Neutrophil (primary cell): Measurements from ENCODE around the gene TNK1.

Experiments
- H3K27ac ChIP-seq: fragments of 200-600 bp; sonication (generic); 2 replicates; pipeline ENCODE4 v1.5.1; 2016; ENCODE audit warnings: mild to moderate bottlenecking, moderate library complexity
- H3K27me3 ChIP-seq: fragments of 200-600 bp; sonication (generic); 2 replicates; pipeline ENCODE4 v1.6.0; 2016; ENCODE audit warnings: mild to moderate bottlenecking
- H3K36me3 ChIP-seq: fragments of 200-600 bp; sonication (generic); 2 replicates; pipeline ENCODE4 v1.5.1; 2017
- H3K4me1 ChIP-seq, 2 experiments: fragments of 200-600 bp in 1 of 2; sonication (generic) in 1 of 2; 1 replicate in 1 of 2; 2 replicates in 1 of 2; pipeline versions ENCODE4 v1.5.1 to v1.6.1; 2013 to 2016; ENCODE audit warnings: low read depth in 1 of 2, low read length in 1 of 2, mild to moderate bottlenecking in 1 of 2, moderate library complexity in 1 of 2; ENCODE audit not compliant: control insufficient read depth in 1 of 2, insufficient read depth in 1 of 2
- H3K4me3 ChIP-seq, 2 experiments: fragments of 200-600 bp in 1 of 2; sonication (generic) in 1 of 2; 1 replicate in 1 of 2; 2 replicates in 1 of 2; pipeline ENCODE4 v1.5.1; 2013 to 2016; ENCODE audit warnings: low read depth in 1 of 2, low read length in 1 of 2, mild to moderate bottlenecking in 1 of 2, moderate library complexity in 1 of 2
- H3K9me3 ChIP-seq: fragments of 200-600 bp; sonication (generic); 2 replicates; pipeline ENCODE4 v1.5.1; 2016
- CTCF ChIP-seq: fragments of 200-600 bp; sonication (generic); IDR thresholded peaks from 2 replicates; pipeline ENCODE4 v1.5.1; 2016; ENCODE audit warnings: antibody characterized with exemption

The TNK1 gene

GRCh38 chr17:7383371-7383741, 2.5 kb downstream of the TNK1 start:
- Histone ChIP-seq H3K27me3 (peaks cover 78% of the 10 kb centered on the region), H3K4me1 (peaks cover 7 to 10% of the 10 kb centered on the region in 2 experiments), H3K36me3 (no peaks in the 10 kb centered on the region), H3K27ac (no peak overlapping the region), H3K9me3 (no peaks in the 10 kb centered on the region), H3K4me3 (no peak overlapping the region)
- TF ChIP-seq CTCF, result no peak

- peak overlapping the region; percentile 32 to 49 for H3K4me3 ChIP-seq
- H3K4me1 ChIP-seq, result peaks cover 7 to 10% of the 10 kb centered on the region in 2 experiments
- no peaks in the 10 kb centered on the region for H3K9me3 ChIP-seq
- TF ChIP-seq CTCF, result no peak
- no peak overlapping the region for H3K27ac ChIP-seq
- H3K27me3 ChIP-seq, result peaks cover 73% of the 10 kb centered on the region
- no peaks in the 10 kb centered on the region for H3K36me3 ChIP-seq
These were observed 3.0 kb downstream of the TNK1 start for GRCh38 chr17:7383742-7384488.

GRCh38 chr17:7384489-7385081, 3.7 kb downstream of the TNK1 start:
- no peak for TF ChIP-seq CTCF
- no peak overlapping the region for H3K27ac ChIP-seq
- no peaks in the 10 kb centered on the region for H3K36me3 ChIP-seq
- peak overlapping the region in 1 of 2 experiments; percentile 49 for H3K4me3 ChIP-seq
- no peaks in the 10 kb centered on the region for H3K9me3 ChIP-seq
- peaks cover 7 to 10% of the 10 kb centered on the region in 2 experiments for H3K4me1 ChIP-seq
- peaks cover 66% of the 10 kb centered on the region for H3K27me3 ChIP-seq

- Histone ChIP-seq H3K36me3 (no peaks in the 10 kb centered on the region), H3K27me3 (peaks cover 39% of the 10 kb centered on the region), H3K4me3 (no peak overlapping the region), H3K27ac (no peak overlapping the region), H3K9me3 (no peaks in the 10 kb centered on the region), H3K4me1 (peaks cover 6 to 11% of the 10 kb centered on the region in 2 experiments)
- TF ChIP-seq CTCF, result no peak
These were observed 8.0 kb downstream of the TNK1 start for GRCh38 chr17:7388856-7389255.

- no peak for TF ChIP-seq CTCF
- Histone ChIP-seq H3K27me3 (peaks cover 26% of the 10 kb centered on the region), H3K27ac (no peak overlapping the region), H3K4me1 (peaks cover 14 to 17% of the 10 kb centered on the region in 2 experiments), H3K9me3 (no peaks in the 10 kb centered on the region), H3K36me3 (no peaks in the 10 kb centered on the region), H3K4me3 (no peak overlapping the region)
These were observed 9.3 kb downstream of the TNK1 start for GRCh38 chr17:7389924-7390910.
